Natural killer cell (primary cell): ENCODE results near the gene GNAI1. TPM values are rescaled to one million over a fixed set of nuclear protein-coding genes. Genes with fewer than 3 reads are reported as not detected.

Experiments
- ATAC-seq, 3 donors: fragments of 150-1000 bp in 2 of 3; fragments of 200-7000 bp in 1 of 3; cut with Tn5 transposase; 1 replicate in 1 of 3; 2 replicates in 2 of 3; pipeline ENCODE4 v1.10.0; 2021; ENCODE audit warnings: mild to moderate bottlenecking in 2 of 3, moderate library complexity in 2 of 3
- DNase-seq, 2 donors: peaks; one replicate each; pipeline versions ENCODE4 v3.0.0 to v3.0.0-alpha.2; 2013 to 2021; ENCODE audit warnings: mixed read lengths in 1 of 2
- H3K27ac ChIP-seq: one replicate; pipeline ENCODE4 v1.5.1; 2013; ENCODE audit warnings: mild to moderate bottlenecking, low read length
- H3K27me3 ChIP-seq: one replicate; pipeline ENCODE4 v1.6.1; 2013; ENCODE audit warnings: low read length; ENCODE audit not compliant: control insufficient read depth, insufficient read depth
- H3K36me3 ChIP-seq: one replicate; pipeline ENCODE4 v1.6.1; 2013; ENCODE audit warnings: low read length; ENCODE audit not compliant: control insufficient read depth, insufficient read depth
- H3K4me1 ChIP-seq: one replicate; pipeline ENCODE4 v1.6.1; 2013; ENCODE audit warnings: low read length; ENCODE audit not compliant: control insufficient read depth, insufficient read depth
- H3K4me3 ChIP-seq: one replicate; pipeline ENCODE4 v1.5.1; 2013; ENCODE audit warnings: low read length
- H3K9me3 ChIP-seq: one replicate; pipeline ENCODE4 v1.6.1; 2013; ENCODE audit warnings: low read length; ENCODE audit not compliant: control insufficient read depth, insufficient read depth
- H3K27ac Mint-ChIP-seq, 2 donors: one replicate each; pipeline ENCODE4 v1.8.0; 2022; ENCODE audit warnings: mild to moderate bottlenecking in 2 of 2, mixed read lengths in 2 of 2, moderate library complexity in 1 of 2
- H3K27me3 Mint-ChIP-seq, 2 donors: one replicate each; pipeline ENCODE4 v1.8.0; 2022; ENCODE audit warnings: low read depth in 2 of 2, mixed read lengths in 2 of 2
- H3K36me3 Mint-ChIP-seq: one replicate; pipeline ENCODE4 v1.8.0; 2022; ENCODE audit warnings: mixed read lengths
- H3K4me1 Mint-ChIP-seq, 2 donors: one replicate each; pipeline ENCODE4 v1.8.0; 2022; ENCODE audit warnings: mixed read lengths in 2 of 2
- H3K4me3 Mint-ChIP-seq: one replicate; pipeline ENCODE4 v1.8.0; 2022; ENCODE audit warnings: mild to moderate bottlenecking, moderate library complexity, mixed read lengths
- H3K9me3 Mint-ChIP-seq, 2 donors: one replicate each; pipeline ENCODE4 v1.8.0; 2022; ENCODE audit warnings: mixed read lengths in 2 of 2
- CTCF ChIP-seq: fragments of 200-600 bp; IDR thresholded peaks from one replicate; pipeline ENCODE4 v1.8.0; 2022; ENCODE audit warnings: antibody characterized with exemption
- WGBS: methylation state at CpG from one replicate; pipeline ENCODE4 v1.1.7; 2013; ENCODE audit warnings: missing lambda C conversion rate; ENCODE audit not compliant: insufficient coverage; 5-methylcytosine and 5-hydroxymethylcytosine counted together
- intact Hi-C: fragments of 100-400 bp; cut with micrococcal nuclease; formaldehyde crosslinking; loops from one replicate; pipeline ENCODE4 v1.14.2; 2022
- total RNA-seq, 4 donors: library from RNA; stranded (reverse); fragments of 120-200 nt in 1 of 4; gene quantifications; one replicate each; pipeline versions ENCODE4 v1.2.3 to v1.2.4, GENCODE V29; 2013 to 2022

Gene GNAI1
- total RNA-seq, 3 donors from 2014 or later (not counting 1 experiment from before 2014, with no cell fraction given): 0.59 to 1.1 (median 0.68) TPM

- 83% methylated on average over 4 of the region's 4 CpGs for WGBS
- Mint-ChIP-seq H3K27ac (no peak overlapping the region), H3K4me3 (no peak overlapping the region), H3K4me1 (no peaks in the 10 kb centered on the region), H3K36me3 (no peaks in the 10 kb centered on the region), H3K9me3 (peaks cover 3% of the 10 kb centered on the region in 2 donors), H3K27me3 (no peaks in the 10 kb centered on the region)
- Histone ChIP-seq H3K4me3 (no peak overlapping the region), H3K27ac (no peak overlapping the region), H3K36me3 (no peaks in the 10 kb centered on the region), H3K27me3 (no peaks in the 10 kb centered on the region), H3K4me1 (no peaks in the 10 kb centered on the region), H3K9me3 (no peaks in the 10 kb centered on the region)
- no peak for TF ChIP-seq CTCF
- no peak for ATAC-seq
- intact Hi-C loops: no loop called here
- DNase-seq: no peak
These were observed 108.8 kb downstream of the GNAI1 start for GRCh38 chr7:80243425-80243824.

GRCh38 chr7:80244206-80244916 lies 109.7 kb downstream of the GNAI1 start:
- Mint-ChIP-seq H3K36me3 (no peaks in the 10 kb centered on the region), H3K4me3 (no peak overlapping the region), H3K4me1 (no peaks in the 10 kb centered on the region), H3K27ac (no peak overlapping the region), H3K9me3 (peaks cover 3% of the 10 kb centered on the region in 2 donors), H3K27me3 (no peaks in the 10 kb centered on the region)
- WGBS: 31% methylated on average over 3 of the region's 4 CpGs
- no peak for ATAC-seq
- Histone ChIP-seq H3K4me1 (no peaks in the 10 kb centered on the region), H3K27ac (no peak overlapping the region), H3K9me3 (no peaks in the 10 kb centered on the region), H3K4me3 (no peak overlapping the region), H3K36me3 (no peaks in the 10 kb centered on the region), H3K27me3 (no peaks in the 10 kb centered on the region)
- intact Hi-C loops: no loop called here
- TF ChIP-seq CTCF: no peak
- DNase-seq: no peak

- H3K36me3 ChIP-seq: no peaks in the 10 kb centered on the region
- no peaks in the 10 kb centered on the region for H3K27me3 ChIP-seq
- no peak for TF ChIP-seq CTCF
- Mint-ChIP-seq H3K36me3 (no peaks in the 10 kb centered on the region), H3K4me1 (no peaks in the 10 kb centered on the region), H3K27me3 (peaks cover 0 to 3% of the 10 kb centered on the region in 2 donors), H3K9me3 (peaks cover 6 to 7% of the 10 kb centered on the region in 2 donors), H3K4me3 (no peak overlapping the region), H3K27ac (no peak overlapping the region)
- no peak overlapping the region for H3K27ac ChIP-seq
- WGBS: 90% methylated on average over 3 of the region's 3 CpGs
- no peak for DNase-seq
- no peaks in the 10 kb centered on the region for H3K4me1 ChIP-seq
- ATAC-seq: no peak
- H3K9me3 ChIP-seq: no peaks in the 10 kb centered on the region
- intact Hi-C loops: no loop called here
- H3K4me3 ChIP-seq: no peak overlapping the region
These were observed 112.5 kb downstream of the GNAI1 start for GRCh38 chr7:80247144-80247543.

- ATAC-seq (no peak), DNase-seq (no peak)
- no peaks in the 10 kb centered on the region for H3K27me3 ChIP-seq
These were observed 113.3 kb downstream of the GNAI1 start for GRCh38 chr7:80247891-80248290.

More at GRCh38 chr7:80247891-80248290, 113.3 kb downstream of the GNAI1 start:
- H3K4me1 Mint-ChIP-seq: no peaks in the 10 kb centered on the region
- H3K27ac Mint-ChIP-seq: no peak overlapping the region
- WGBS: 90% methylated on average over 3 of the region's 4 CpGs
- no peak overlapping the region for H3K4me3 Mint-ChIP-seq
- Histone ChIP-seq H3K36me3 (no peaks in the 10 kb centered on the region), H3K27ac (no peak overlapping the region), H3K4me1 (no peaks in the 10 kb centered on the region), H3K9me3 (no peaks in the 10 kb centered on the region), H3K4me3 (no peak overlapping the region)
- H3K36me3 Mint-ChIP-seq: no peaks in the 10 kb centered on the region
- intact Hi-C loops: no loop called here
- peaks cover 6 to 7% of the 10 kb centered on the region in 2 donors for H3K9me3 Mint-ChIP-seq
- TF ChIP-seq CTCF: no peak
- peaks cover 0 to 3% of the 10 kb centered on the region in 2 donors for H3K27me3 Mint-ChIP-seq
